ENCODE measurements around the gene NKRF. TPM values are rescaled to one million over a fixed set of nuclear protein-coding genes. Genes with fewer than 3 reads are reported as not detected.
A peak's percentile ranks its signal among the peaks of the same experiment; 100 is the strongest.

The NKRF gene
- total and polyA plus RNA-seq, 9 of the 15 experiments (the other 6 are each of a cell fraction or from before 2014, with no cell fraction given), result 8.9 to 31.9 (median 19.0) TPM

DNA sequence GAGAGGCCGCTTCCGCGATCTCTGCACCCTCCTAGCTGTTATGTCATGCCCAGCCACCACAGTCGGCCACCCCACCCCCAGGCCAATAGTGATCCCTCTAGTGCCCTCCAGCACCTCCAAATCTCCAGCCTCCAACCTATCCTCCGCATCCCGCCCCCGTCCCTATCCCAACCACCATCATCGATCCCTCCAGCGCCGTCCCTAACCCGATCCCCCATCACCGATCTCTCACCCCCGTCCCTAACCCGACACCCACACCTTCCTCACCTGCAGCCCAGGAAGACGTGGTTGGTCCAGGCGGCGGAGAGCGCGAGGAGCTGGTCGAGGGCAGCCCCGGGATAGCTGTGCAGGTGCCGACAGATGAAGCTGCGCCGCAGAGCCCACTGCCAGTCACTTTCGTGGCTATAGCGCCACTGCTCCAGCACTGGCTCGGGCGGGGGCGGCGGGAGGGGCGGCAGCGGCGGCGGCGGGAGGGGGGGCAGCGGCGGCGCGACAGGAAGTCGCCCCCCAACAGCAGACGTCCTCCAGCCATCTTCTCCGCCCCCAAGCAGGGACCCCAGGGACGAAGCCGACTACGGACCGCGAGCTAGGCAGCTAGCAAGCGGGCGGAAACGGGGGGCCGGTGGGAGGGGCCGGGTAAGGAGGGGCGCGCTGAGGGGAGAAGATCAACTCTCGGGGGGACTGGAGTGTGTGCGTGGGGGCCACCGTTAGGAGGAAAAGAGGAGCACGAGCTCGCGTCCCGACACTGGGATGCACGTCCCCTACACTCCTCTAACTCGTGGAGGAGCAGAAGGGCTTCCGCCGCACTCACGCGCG lies 552 bp downstream of the NKRF start (continued):
- TF ChIP-seq CCAR2 (IDR thresholded peaks at IDR 0.05; ENCODE audit: low read depth, low read length) (no peak), CBX8 (IDR thresholded peaks at IDR 0.05; ENCODE audit: borderline replicate concordance, extremely low read depth, low read depth, low read length, poor library complexity, severe bottlenecking) (no peak), GTF2F1 (IDR thresholded peaks at IDR 0.05; ENCODE audit: low read depth, low read length) (no peak), MAX (CRISPR knock-in tag; IDR thresholded peaks at IDR 0.05) (no peak), NR2C2 (CRISPR knock-in tag; IDR thresholded peaks at IDR 0.05) (no peak), NR2C2 (tag; IDR thresholded peaks at IDR 0.05) (no peak), E2F5 (CRISPR knock-in tag; IDR thresholded peaks at IDR 0.05) (no peak), MAZ (CRISPR knock-in tag; conservative IDR thresholded peaks at IDR 0.05 in 1 of 2, IDR thresholded peaks at IDR 0.05 in 1 of 2) (peak; percentile 27 to 47; a peak in 2 of 4 replicates), SRSF1 (IDR thresholded peaks at IDR 0.05; ENCODE audit: low read depth, low read length) (no peak), TGIF2 (CRISPR knock-in tag; IDR thresholded peaks at IDR 0.05) (no peak), ZBTB1 (CRISPR knock-in tag; IDR thresholded peaks at IDR 0.05; ENCODE audit: borderline replicate concordance, low read depth) (no peak), ZNF316 (IDR thresholded peaks at IDR 0.05) (no peak), FOXK2 (conservative IDR thresholded peaks at IDR 0.05 in 1 of 2, IDR thresholded peaks at IDR 0.05 in 1 of 2; ENCODE audit: low read depth in 2 of 2) (peak in 1 of 2 experiments; percentile 23; a peak in 1 of 4 replicates), MIER1 (IDR thresholded peaks at IDR 0.05; ENCODE audit: low read depth) (no peak), SMARCC2 (IDR thresholded peaks at IDR 0.05; ENCODE audit: low read depth) (no peak), RNF219 (CRISPR knock-in tag; IDR thresholded peaks at IDR 0.05) (no peak), HDAC1 (IDR thresholded peaks at IDR 0.05) (peak in 1 of 2 experiments; percentile 19; a peak in 2 of 4 replicates), SMAD4 (CRISPR knock-in tag; conservative IDR thresholded peaks at IDR 0.05) (no peak), FOXJ2 (tag; IDR thresholded peaks at IDR 0.05) (no peak), EP400 (IDR thresholded peaks at IDR 0.05) (peak; percentile 90; the same call in 1 of the 2 replicates), MTA2 (IDR thresholded peaks at IDR 0.05; ENCODE audit: low read depth) (no peak), KLF13 (tag; IDR thresholded peaks at IDR 0.05; ENCODE audit: borderline replicate concordance, low read depth) (no peak), HDAC2 (IDR thresholded peaks at IDR 0.05) (0 out of 2 replicates have a peak, but pooled peaks have one; percentile 14)
- TF ChIP-seq, protein P1, sequence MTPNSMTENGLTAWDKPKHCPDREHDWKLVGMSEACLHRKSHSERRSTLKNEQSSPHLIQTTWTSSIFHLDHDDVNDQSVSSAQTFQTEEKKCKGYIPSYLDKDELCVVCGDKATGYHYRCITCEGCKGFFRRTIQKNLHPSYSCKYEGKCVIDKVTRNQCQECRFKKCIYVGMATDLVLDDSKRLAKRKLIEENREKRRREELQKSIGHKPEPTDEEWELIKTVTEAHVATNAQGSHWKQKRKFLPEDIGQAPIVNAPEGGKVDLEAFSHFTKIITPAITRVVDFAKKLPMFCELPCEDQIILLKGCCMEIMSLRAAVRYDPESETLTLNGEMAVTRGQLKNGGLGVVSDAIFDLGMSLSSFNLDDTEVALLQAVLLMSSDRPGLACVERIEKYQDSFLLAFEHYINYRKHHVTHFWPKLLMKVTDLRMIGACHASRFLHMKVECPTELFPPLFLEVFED (CRISPR knock-in tag; conservative IDR thresholded peaks at IDR 0.05), result no peak
